GM12892 (cell line): ENCODE data around the gene NFKBIZ.

Experiments
- POLR2A ChIP-seq: IDR thresholded peaks from 2 replicates; pipeline ENCODE4 v1.6.1; 2011; ENCODE audit warnings: low read depth, low read length, control low read depth
- TAF1 ChIP-seq: IDR thresholded peaks from 2 replicates; pipeline ENCODE4 v1.6.1; 2011; ENCODE audit warnings: low read depth, mild to moderate bottlenecking, control low read depth, low read length, borderline replicate concordance

DNA sequence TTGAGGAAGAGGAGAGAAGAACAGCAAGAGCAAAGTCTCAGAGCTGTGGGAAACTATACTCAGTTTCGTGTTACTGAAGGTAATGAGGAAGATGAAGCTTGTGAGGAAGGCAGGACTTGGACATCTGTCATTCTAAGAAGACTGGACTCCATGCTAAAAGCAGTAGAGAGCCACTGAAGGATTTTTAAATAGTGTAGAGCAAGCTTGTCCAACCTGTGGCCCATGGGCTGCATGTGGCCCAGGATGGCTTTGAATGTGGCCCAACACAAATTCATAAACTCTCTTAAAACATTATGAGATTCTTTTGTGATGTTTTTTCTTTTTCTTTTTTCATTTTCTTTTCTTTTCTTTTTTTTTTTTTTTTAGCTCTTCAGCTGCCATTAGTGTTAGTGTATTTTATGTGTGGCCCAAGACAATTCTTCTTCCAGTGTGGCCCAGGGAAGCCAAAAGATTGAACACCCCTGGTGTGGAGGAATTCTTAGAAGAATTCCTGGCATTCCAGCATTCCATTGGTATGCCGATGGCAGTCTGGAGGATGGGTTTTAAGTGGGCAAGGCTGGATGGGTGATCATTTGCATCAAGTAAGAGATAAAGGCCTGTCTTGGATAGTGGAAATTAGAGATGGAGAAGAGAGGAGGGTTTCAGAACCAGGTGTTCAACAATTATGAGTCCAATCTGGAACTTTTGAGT lies 6.9 kb upstream of the NFKBIZ start:
- TF ChIP-seq POLR2A = no peak
- no peak for TF ChIP-seq TAF1
